ENCODE measurements around the gene MPP2. TPM values are rescaled to one million over a fixed set of nuclear protein-coding genes. Genes with fewer than 3 reads are reported as not detected.

The MPP2 gene
- total RNA-seq, 2 experiments from 2014 or later: 3.5 to 4.0 TPM

DNA sequence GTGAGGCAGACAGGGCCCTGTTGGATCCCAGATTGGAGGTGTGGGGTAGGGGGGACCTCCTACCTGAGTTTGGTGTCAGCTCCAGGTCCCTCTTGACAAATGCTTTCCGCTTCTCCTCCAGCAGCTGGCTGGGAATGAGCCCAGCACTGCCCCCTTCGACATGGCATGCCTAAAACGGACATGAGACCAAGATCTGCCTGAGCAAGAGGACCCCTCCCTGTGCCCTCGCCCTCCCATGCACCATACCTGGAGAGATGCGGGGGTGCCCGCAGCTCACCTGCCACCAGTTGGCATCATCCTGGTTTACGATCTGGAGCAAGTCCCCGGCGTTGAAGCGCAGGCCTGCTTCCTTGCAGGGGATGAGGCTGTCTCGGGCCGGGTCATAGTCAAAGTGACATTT is 26.2 kb downstream of the MPP2 start:
- no peaks in the 10 kb centered on the region for H3K4me1 Mint-ChIP-seq (ENCODE audit: low read depth)
- H3K36me3 ChIP-seq (ENCODE audit: insufficient read depth, low read length): no peaks in the 10 kb centered on the region
- H3K27me3 Mint-ChIP-seq: peaks cover 10% of the 10 kb centered on the region
- H3K4me3 Mint-ChIP-seq: no peak overlapping the region
- no peak overlapping the region for H3K27ac ChIP-seq (ENCODE audit: low read depth in 1 of 2, low read length in 2 of 2)
- H3K27ac Mint-ChIP-seq: no peak overlapping the region
- H3K4me1 ChIP-seq (ENCODE audit: insufficient read depth, low read length): peaks cover 8% of the 10 kb centered on the region
- intact Hi-C loops (cut with DNase I, micrococcal nuclease): no loop called here
- ChIA-PET CTCF (no interaction called here), POLR2A (no interaction called here)
- ATAC-seq (ENCODE audit: poor library complexity) (no peak), DNase-seq (no peak)
- no peaks in the 10 kb centered on the region for H3K9me3 Mint-ChIP-seq
- H3K27me3 ChIP-seq (ENCODE audit: control insufficient read depth in 1 of 2, insufficient read depth in 2 of 2, low read length in 2 of 2): no peaks in the 10 kb centered on the region
- no peaks in the 10 kb centered on the region for H3K36me3 Mint-ChIP-seq (ENCODE audit: low read depth)
- H3K4me3 ChIP-seq (ENCODE audit: low read length): no peak overlapping the region
- no peaks in the 10 kb centered on the region for H3K9me3 ChIP-seq (ENCODE audit: control insufficient read depth in 1 of 2, insufficient read depth in 1 of 2, low read length in 2 of 2)
- TF ChIP-seq, protein P1, sequence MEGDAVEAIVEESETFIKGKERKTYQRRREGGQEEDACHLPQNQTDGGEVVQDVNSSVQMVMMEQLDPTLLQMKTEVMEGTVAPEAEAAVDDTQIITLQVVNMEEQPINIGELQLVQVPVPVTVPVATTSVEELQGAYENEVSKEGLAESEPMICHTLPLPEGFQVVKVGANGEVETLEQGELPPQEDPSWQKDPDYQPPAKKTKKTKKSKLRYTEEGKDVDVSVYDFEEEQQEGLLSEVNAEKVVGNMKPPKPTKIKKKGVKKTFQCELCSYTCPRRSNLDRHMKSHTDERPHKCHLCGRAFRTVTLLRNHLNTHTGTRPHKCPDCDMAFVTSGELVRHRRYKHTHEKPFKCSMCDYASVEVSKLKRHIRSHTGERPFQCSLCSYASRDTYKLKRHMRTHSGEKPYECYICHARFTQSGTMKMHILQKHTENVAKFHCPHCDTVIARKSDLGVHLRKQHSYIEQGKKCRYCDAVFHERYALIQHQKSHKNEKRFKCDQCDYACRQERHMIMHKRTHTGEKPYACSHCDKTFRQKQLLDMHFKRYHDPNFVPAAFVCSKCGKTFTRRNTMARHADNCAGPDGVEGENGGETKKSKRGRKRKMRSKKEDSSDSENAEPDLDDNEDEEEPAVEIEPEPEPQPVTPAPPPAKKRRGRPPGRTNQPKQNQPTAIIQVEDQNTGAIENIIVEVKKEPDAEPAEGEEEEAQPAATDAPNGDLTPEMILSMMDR (IDR thresholded peaks at IDR 0.05): no peak

DNA sequence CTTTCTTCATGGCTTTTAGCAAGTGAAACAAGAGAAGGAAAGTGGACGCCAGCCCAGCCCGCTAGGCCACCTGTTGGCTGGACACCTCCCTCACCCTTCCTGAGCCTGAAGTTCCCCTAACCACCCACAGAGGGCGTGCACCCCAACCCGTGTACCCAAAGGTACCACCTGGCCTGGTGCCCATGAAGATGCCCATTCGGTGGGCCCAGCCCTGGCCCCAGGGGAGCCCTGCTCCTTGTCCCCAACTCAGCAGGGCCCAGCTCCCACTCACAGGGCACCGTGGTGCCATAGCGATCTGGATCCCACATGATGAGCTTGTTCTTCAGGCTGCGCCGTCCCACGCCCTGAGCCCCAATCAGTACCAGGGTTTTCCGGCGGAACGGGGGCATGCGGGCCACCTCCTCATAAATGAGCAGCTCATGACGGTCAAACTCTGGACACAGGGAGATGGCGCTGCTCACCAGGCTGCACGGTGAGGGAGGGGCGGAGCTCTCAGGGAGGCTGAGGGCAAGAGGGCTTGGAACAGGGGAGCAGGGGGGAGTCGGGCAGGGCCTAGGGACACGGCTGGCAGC is 26.8 kb downstream of the MPP2 start:
- H3K27ac Mint-ChIP-seq: no peak overlapping the region
- TF ChIP-seq, protein P1 (IDR thresholded peaks at IDR 0.05): peak; percentile 61
- DNase-seq (peak in 12 of 14 experiments; percentile 23 to 71 (median 34)), ATAC-seq (ENCODE audit: poor library complexity) (peak; percentile 55)
- ChIA-PET CTCF (no interaction called here), POLR2A (no interaction called here)
- Histone ChIP-seq H3K36me3 (ENCODE audit: insufficient read depth, low read length) (no peaks in the 10 kb centered on the region), H3K27me3 (ENCODE audit: control insufficient read depth in 1 of 2, insufficient read depth in 2 of 2, low read length in 2 of 2) (no peaks in the 10 kb centered on the region), H3K4me1 (ENCODE audit: insufficient read depth, low read length) (peaks cover 8% of the 10 kb centered on the region), H3K9me3 (ENCODE audit: control insufficient read depth in 1 of 2, insufficient read depth in 1 of 2, low read length in 2 of 2) (no peaks in the 10 kb centered on the region), H3K4me3 (ENCODE audit: low read length) (no peak overlapping the region), H3K27ac (ENCODE audit: low read depth in 1 of 2, low read length in 2 of 2) (no peak overlapping the region)
- no peak overlapping the region for H3K4me3 Mint-ChIP-seq
- no peaks in the 10 kb centered on the region for H3K9me3 Mint-ChIP-seq
- no peaks in the 10 kb centered on the region for H3K36me3 Mint-ChIP-seq (ENCODE audit: low read depth)
- intact Hi-C loops (cut with DNase I, micrococcal nuclease): no loop called here
- no peaks in the 10 kb centered on the region for H3K4me1 Mint-ChIP-seq (ENCODE audit: low read depth)
- peaks cover 10% of the 10 kb centered on the region for H3K27me3 Mint-ChIP-seq

DNA sequence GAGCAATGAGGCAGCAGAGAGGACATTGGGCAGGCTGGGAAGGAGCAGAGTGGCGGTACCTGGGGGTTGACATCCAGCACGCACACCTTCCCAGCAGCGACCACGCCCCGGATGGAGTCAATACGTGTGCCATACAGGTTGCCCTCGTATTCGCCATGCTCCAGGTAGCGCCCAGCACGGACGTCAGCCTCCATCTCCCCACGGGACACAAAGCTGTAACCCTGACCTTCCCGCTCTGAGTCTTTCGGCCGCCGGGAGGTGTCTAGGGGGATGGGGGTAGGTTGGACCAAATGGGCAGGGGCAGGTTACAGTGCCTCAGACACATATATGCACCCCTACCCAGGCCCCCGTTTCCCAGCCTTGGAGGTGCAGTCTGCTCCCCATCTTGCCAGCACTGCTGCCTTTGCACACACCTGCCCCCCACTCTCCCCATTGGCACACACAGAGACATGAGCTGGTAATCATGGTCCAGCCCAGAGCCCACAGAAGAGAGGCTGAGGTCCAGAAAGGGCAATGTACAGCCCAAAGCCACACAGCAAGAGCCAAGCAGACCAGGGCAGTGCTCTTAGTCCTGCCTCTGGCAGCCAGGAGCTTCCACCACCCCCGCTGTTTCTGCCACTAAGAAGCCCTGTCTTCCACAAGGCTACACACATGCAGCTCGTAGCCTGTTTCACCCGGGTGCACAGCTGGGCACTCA is 27.5 kb downstream of the MPP2 start:
- POLR2A ChIA-PET: no interaction called here
- Histone ChIP-seq H3K27ac (ENCODE audit: low read depth in 1 of 2, low read length in 2 of 2) (no peak overlapping the region), H3K27me3 (ENCODE audit: control insufficient read depth in 1 of 2, insufficient read depth in 2 of 2, low read length in 2 of 2) (no peaks in the 10 kb centered on the region), H3K4me3 (ENCODE audit: low read length) (no peak overlapping the region), H3K9me3 (ENCODE audit: control insufficient read depth in 1 of 2, insufficient read depth in 1 of 2, low read length in 2 of 2) (no peaks in the 10 kb centered on the region), H3K36me3 (ENCODE audit: insufficient read depth, low read length) (no peaks in the 10 kb centered on the region), H3K4me1 (ENCODE audit: insufficient read depth, low read length) (peaks cover 8% of the 10 kb centered on the region)
- intact Hi-C loops (cut with DNase I, micrococcal nuclease): loop anchor here in 1 of 2 experiments (2.0 kb wide), 2 partner anchors 115 to 161 kb away; no protein-coding TSS in a partner anchor
- CTCF ChIA-PET: interaction anchor here (1.8 kb wide), 1 partner anchor 30 kb away, joined by 6 read pairs; no protein-coding TSS in a partner anchor
- DNase-seq: peak in 1 of 14 experiments; percentile 31
- H3K27me3 Mint-ChIP-seq: peaks cover 10% of the 10 kb centered on the region
- no peak overlapping the region for H3K27ac Mint-ChIP-seq
- H3K4me1 Mint-ChIP-seq (ENCODE audit: low read depth): no peaks in the 10 kb centered on the region
- TF ChIP-seq, protein P1 (IDR thresholded peaks at IDR 0.05): no peak
- H3K36me3 Mint-ChIP-seq (ENCODE audit: low read depth): no peaks in the 10 kb centered on the region
- no peaks in the 10 kb centered on the region for H3K9me3 Mint-ChIP-seq
- no peak for ATAC-seq (ENCODE audit: poor library complexity)
- no peak overlapping the region for H3K4me3 Mint-ChIP-seq
